CD4-positive, CD25-positive, alpha-beta regulatory T cell (primary cell): ENCODE measurements around the gene DEPDC4. TPM values are rescaled to one million over a fixed set of nuclear protein-coding genes. Genes with fewer than 3 reads are reported as not detected.
"Not testable (repeated sequence)": the region's sequence is repeated elsewhere in the genome, so short reads cannot be mapped to it uniquely, and the experiment has no call there.

ENCODE experiments used
- ATAC-seq, 2 donors: fragments of 150-1000 bp; cut with Tn5 transposase; one replicate each; pipeline ENCODE4 v1.10.0; 2021; ENCODE audit warnings: low read depth in 2 of 2, moderate number of reproducible peaks in 2 of 2, moderate library complexity in 1 of 2
- DNase-seq, 3 donors: peaks; one replicate each; pipeline versions ENCODE4 v3.0.0 to v3.0.0-alpha.2; 2012 to 2022; ENCODE audit warnings: mixed read lengths in 1 of 3
- H3K27ac ChIP-seq: one replicate; pipeline ENCODE4 v1.7.0; 2013; ENCODE audit warnings: mild to moderate bottlenecking, low read length; ENCODE audit not compliant: insufficient read depth, poor library complexity, severe bottlenecking
- H3K27me3 ChIP-seq: one replicate; pipeline ENCODE4 v1.7.0; 2013; ENCODE audit warnings: low read length; ENCODE audit not compliant: control insufficient read depth, insufficient read depth
- H3K36me3 ChIP-seq: one replicate; pipeline ENCODE4 v1.7.0; 2013; ENCODE audit warnings: mild to moderate bottlenecking, low read length, moderate library complexity; ENCODE audit not compliant: control insufficient read depth, insufficient read depth
- H3K4me1 ChIP-seq: 2 replicates; pipeline ENCODE4 v1.7.0; 2013; ENCODE audit warnings: mild to moderate bottlenecking, low read length; ENCODE audit not compliant: insufficient read depth, control insufficient read depth, poor library complexity, severe bottlenecking
- H3K4me3 ChIP-seq: one replicate; pipeline ENCODE4 v1.7.0; 2013; ENCODE audit warnings: low read depth, mild to moderate bottlenecking, low read length, moderate library complexity
- H3K9me3 ChIP-seq, 2 experiments: 1 replicate in 1 of 2; 2 replicates in 1 of 2; pipeline ENCODE4 v1.7.0; 2013; ENCODE audit warnings: low read length in 2 of 2, mild to moderate bottlenecking in 1 of 2, moderate library complexity in 1 of 2; ENCODE audit not compliant: control insufficient read depth in 2 of 2
- H3K27ac Mint-ChIP-seq, 3 donors: one replicate each; pipeline ENCODE4 v1.8.0; 2020 to 2022; ENCODE audit warnings: mild to moderate bottlenecking in 3 of 3, mixed read lengths in 3 of 3, moderate library complexity in 2 of 3
- H3K27me3 Mint-ChIP-seq: one replicate; pipeline ENCODE4 v1.8.0; 2022; ENCODE audit warnings: mild to moderate bottlenecking, mixed read lengths
- H3K36me3 Mint-ChIP-seq: one replicate; pipeline ENCODE4 v1.8.0; 2020; ENCODE audit warnings: mixed read lengths
- H3K4me1 Mint-ChIP-seq, 4 donors: one replicate each; pipeline ENCODE4 v1.8.0; 2020 to 2022; ENCODE audit warnings: mixed read lengths in 4 of 4, mild to moderate bottlenecking in 1 of 4
- H3K4me3 Mint-ChIP-seq, 4 donors: one replicate each; pipeline ENCODE4 v1.8.0; 2020 to 2022; ENCODE audit warnings: mild to moderate bottlenecking in 4 of 4, mixed read lengths in 4 of 4, moderate library complexity in 3 of 4
- H3K9me3 Mint-ChIP-seq, 7 donors: one replicate each; pipeline ENCODE4 v1.8.0; 2020 to 2022; ENCODE audit warnings: mixed read lengths in 7 of 7, mild to moderate bottlenecking in 3 of 7, moderate library complexity in 2 of 7
- polyA plus RNA-seq, 4 donors: library from polyadenylated mRNA; unstranded; fragments of 300-500 nt; fragmentation: Illumina TruSeq; gene quantifications; one replicate each; pipeline ENCODE4 v1.2.3, GENCODE V29; 2021
- total RNA-seq: library from RNA; stranded (reverse); gene quantifications from one replicate; pipeline ENCODE4 v1.2.3, GENCODE V29; 2022

The DEPDC4 gene
- total and polyA plus RNA-seq, 5 donors from 2014 or later, result 0.31 to 1.1 (median 0.50) TPM; not detected in 2

GRCh38 chr12:100294366-100294765 lies 27.5 kb upstream of the DEPDC4 start:
- not testable (repeated sequence) for H3K27me3 ChIP-seq, ATAC-seq, H3K27ac ChIP-seq, H3K4me3 Mint-ChIP-seq, H3K27ac Mint-ChIP-seq, H3K27me3 Mint-ChIP-seq, H3K4me1 ChIP-seq, H3K9me3 Mint-ChIP-seq, DNase-seq, H3K4me1 Mint-ChIP-seq, H3K9me3 ChIP-seq, H3K4me3 ChIP-seq
- H3K36me3 ChIP-seq, result peaks cover 24% of the 10 kb centered on the region
- H3K36me3 Mint-ChIP-seq, result peaks cover 21% of the 10 kb centered on the region

GRCh38 chr12:100293017-100293416 lies 26.1 kb upstream of the DEPDC4 start:
- Histone ChIP-seq H3K4me3 (no peak overlapping the region), H3K4me1 (no peaks in the 10 kb centered on the region), H3K9me3 (no peaks in the 10 kb centered on the region), H3K36me3 (peaks cover 21% of the 10 kb centered on the region), H3K27ac (no peak overlapping the region), H3K27me3 (no peaks in the 10 kb centered on the region)
- H3K4me3 Mint-ChIP-seq, result no peak overlapping the region
- H3K27ac Mint-ChIP-seq, result peak overlapping the region in 1 of 3 donors; percentile 62
- DNase-seq (no peak), ATAC-seq (no peak)
- peaks cover 0 to 2% (median 0%) of the 10 kb centered on the region in 7 donors for H3K9me3 Mint-ChIP-seq
- peaks cover 17% of the 10 kb centered on the region for H3K36me3 Mint-ChIP-seq
- peaks cover 0 to 8% (median 6%) of the 10 kb centered on the region in 4 donors for H3K4me1 Mint-ChIP-seq
- H3K27me3 Mint-ChIP-seq, result no peaks in the 10 kb centered on the region

- peaks cover 0 to 11% (median 2%) of the 10 kb centered on the region in 4 donors for H3K4me1 Mint-ChIP-seq
- peaks cover 18% of the 10 kb centered on the region for H3K36me3 Mint-ChIP-seq
- H3K4me1 ChIP-seq, result no peaks in the 10 kb centered on the region
- H3K9me3 Mint-ChIP-seq, result no peaks in the 10 kb centered on the region
- H3K36me3 ChIP-seq, result peaks cover 29% of the 10 kb centered on the region
- H3K9me3 ChIP-seq, result no peaks in the 10 kb centered on the region
- no peak overlapping the region for H3K27ac ChIP-seq
- H3K27me3 ChIP-seq, result no peaks in the 10 kb centered on the region
- H3K27ac Mint-ChIP-seq, result no peak overlapping the region
- no peak overlapping the region for H3K4me3 Mint-ChIP-seq
- ATAC-seq (no peak), DNase-seq (no peak)
- no peaks in the 10 kb centered on the region for H3K27me3 Mint-ChIP-seq
- H3K4me3 ChIP-seq, result no peak overlapping the region
These were observed 23.1 kb upstream of the DEPDC4 start for GRCh38 chr12:100290016-100290415.

- no peaks in the 10 kb centered on the region for H3K9me3 Mint-ChIP-seq
- Histone ChIP-seq H3K4me1 (no peaks in the 10 kb centered on the region), H3K36me3 (peaks cover 33% of the 10 kb centered on the region), H3K4me3 (no peak overlapping the region), H3K27me3 (no peaks in the 10 kb centered on the region), H3K9me3 (no peaks in the 10 kb centered on the region), H3K27ac (no peak overlapping the region)
- H3K4me3 Mint-ChIP-seq, result no peak overlapping the region
- ATAC-seq (no peak), DNase-seq (no peak)
- peaks cover 20% of the 10 kb centered on the region for H3K36me3 Mint-ChIP-seq
- peaks cover 0 to 12% (median 2%) of the 10 kb centered on the region in 4 donors for H3K4me1 Mint-ChIP-seq
- H3K27me3 Mint-ChIP-seq, result no peaks in the 10 kb centered on the region
- H3K27ac Mint-ChIP-seq, result peak overlapping the region in 1 of 3 donors; percentile 38
These were observed 22.2 kb upstream of the DEPDC4 start for GRCh38 chr12:100289038-100289437.

- H3K36me3 ChIP-seq, result peaks cover 26% of the 10 kb centered on the region
- H3K4me1 ChIP-seq, DNase-seq, H3K9me3 ChIP-seq, ATAC-seq, H3K27me3 ChIP-seq, H3K27ac Mint-ChIP-seq, H3K4me3 ChIP-seq, H3K36me3 Mint-ChIP-seq, H3K4me3 Mint-ChIP-seq, H3K27ac ChIP-seq, H3K9me3 Mint-ChIP-seq, H3K27me3 Mint-ChIP-seq: not testable (repeated sequence)
- H3K4me1 Mint-ChIP-seq, result peaks cover 8 to 21% (median 15%) of the 10 kb centered on the region in 4 donors
These were observed 17.7 kb upstream of the DEPDC4 start for GRCh38 chr12:100284556-100284955.

GRCh38 chr12:100279607-100280244 lies 12.8 kb upstream of the DEPDC4 start:
- peaks cover 12% of the 10 kb centered on the region for H3K36me3 Mint-ChIP-seq
- H3K4me3 Mint-ChIP-seq, result no peak overlapping the region
- no peaks in the 10 kb centered on the region for H3K4me1 ChIP-seq
- ATAC-seq (no peak), DNase-seq (no peak)
- no peaks in the 10 kb centered on the region for H3K27me3 Mint-ChIP-seq
- no peak overlapping the region for H3K27ac Mint-ChIP-seq
- H3K4me1 Mint-ChIP-seq, result peaks cover 18 to 41% (median 29%) of the 10 kb centered on the region in 4 donors
- H3K27ac ChIP-seq, result no peak overlapping the region
- peaks cover 14% of the 10 kb centered on the region for H3K36me3 ChIP-seq
- H3K4me3 ChIP-seq, result no peak overlapping the region
- H3K9me3 ChIP-seq, result no peaks in the 10 kb centered on the region
- no peaks in the 10 kb centered on the region for H3K9me3 Mint-ChIP-seq
- H3K27me3 ChIP-seq, result no peaks in the 10 kb centered on the region

- H3K27ac Mint-ChIP-seq, result no peak overlapping the region
- no peak for ATAC-seq
- Histone ChIP-seq H3K4me1 (no peaks in the 10 kb centered on the region), H3K36me3 (peaks cover 12% of the 10 kb centered on the region), H3K9me3 (no peaks in the 10 kb centered on the region), H3K4me3 (no peak overlapping the region), H3K27ac (no peak overlapping the region), H3K27me3 (no peaks in the 10 kb centered on the region)
- no peaks in the 10 kb centered on the region for H3K27me3 Mint-ChIP-seq
- no peak for DNase-seq
- H3K9me3 Mint-ChIP-seq, result no peaks in the 10 kb centered on the region
- H3K4me3 Mint-ChIP-seq, result no peak overlapping the region
- peaks cover 23 to 47% (median 31%) of the 10 kb centered on the region in 4 donors for H3K4me1 Mint-ChIP-seq
- peaks cover 12% of the 10 kb centered on the region for H3K36me3 Mint-ChIP-seq
These were observed 12.3 kb upstream of the DEPDC4 start for GRCh38 chr12:100279159-100279558.

GRCh38 chr12:100274291-100274690 lies 7.4 kb upstream of the DEPDC4 start:
- Mint-ChIP-seq H3K27ac (peak overlapping the region in 1 of 3 donors; percentile 18), H3K9me3 (no peaks in the 10 kb centered on the region), H3K36me3 (peaks cover 8% of the 10 kb centered on the region), H3K4me1 (peaks cover 43 to 72% (median 50%) of the 10 kb centered on the region in 4 donors), H3K4me3 (no peak overlapping the region), H3K27me3 (no peaks in the 10 kb centered on the region)
- ATAC-seq, result no peak
- DNase-seq, result no peak
- Histone ChIP-seq H3K27ac (no peak overlapping the region), H3K36me3 (no peaks in the 10 kb centered on the region), H3K9me3 (no peaks in the 10 kb centered on the region), H3K27me3 (no peaks in the 10 kb centered on the region), H3K4me3 (no peak overlapping the region), H3K4me1 (peaks cover 7% of the 10 kb centered on the region)
